ENCODE results near the gene UVRAG. TPM values are rescaled to one million over a fixed set of nuclear protein-coding genes. Genes with fewer than 3 reads are reported as not detected.
A peak's percentile ranks its signal among the peaks of the same experiment; 100 is the strongest.

UVRAG gene
- total and polyA plus RNA-seq, 2 of the 13 experiments (the other 11 are each of a cell fraction or from before 2014, with no cell fraction given): 9.7 to 17.3 TPM

GRCh38 chr11:76177250-76177686, 362.3 kb downstream of the UVRAG start (continued):
- TF ChIP-seq ZNF10 (CRISPR knock-in tag; IDR thresholded peaks at IDR 0.05; ENCODE audit: borderline replicate concordance, low read depth) (no peak), ATF4 (CRISPR knock-in tag; IDR thresholded peaks at IDR 0.05) (no peak), ARID2 (CRISPR knock-in tag; IDR thresholded peaks at IDR 0.05; ENCODE audit: borderline replicate concordance) (no peak), IRF9 (CRISPR knock-in tag; IDR thresholded peaks at IDR 0.05; ENCODE audit: borderline replicate concordance) (no peak), BATF2 (CRISPR knock-in tag; IDR thresholded peaks at IDR 0.05) (no peak), ESRRA (CRISPR knock-in tag; IDR thresholded peaks at IDR 0.05; ENCODE audit: low read depth) (0 out of 2 replicates have a peak, but pooled peaks have one; percentile 36), ZNF256 (CRISPR knock-in tag; conservative IDR thresholded peaks at IDR 0.05) (0 out of 2 replicates have a peak, but pooled peaks have one; percentile 61), TAF1 (CRISPR knock-in tag; IDR thresholded peaks at IDR 0.05) (no peak), NAIF1 (CRISPR knock-in tag; IDR thresholded peaks at IDR 0.05; ENCODE audit: borderline replicate concordance) (no peak), SP1 (IDR thresholded peaks at IDR 0.05) (no peak), SP1 (CRISPR knock-in tag; IDR thresholded peaks at IDR 0.05) (no peak), DMAP1 (CRISPR knock-in tag; IDR thresholded peaks at IDR 0.05) (no peak), TCF7L2 (IDR thresholded peaks at IDR 0.05; ENCODE audit: low read depth, low read length) (no peak), ZNF17 (CRISPR knock-in tag; IDR thresholded peaks at IDR 0.05) (no peak), ZNF550 (CRISPR knock-in tag; IDR thresholded peaks at IDR 0.05; ENCODE audit: borderline replicate concordance) (no peak), TGIF2 (CRISPR knock-in tag; IDR thresholded peaks at IDR 0.05) (no peak), SIN3A (IDR thresholded peaks at IDR 0.05; ENCODE audit: borderline replicate concordance, low read depth, low read length) (no peak), CENPT (CRISPR knock-in tag; IDR thresholded peaks at IDR 0.05; ENCODE audit: low read depth) (no peak), ZNF33B (CRISPR knock-in tag; IDR thresholded peaks at IDR 0.05) (no peak), MXD3 (CRISPR knock-in tag; IDR thresholded peaks at IDR 0.05) (no peak), BORCS8-MEF2B (CRISPR knock-in tag; IDR thresholded peaks at IDR 0.05) (no peak), ZNF501 (CRISPR knock-in tag; IDR thresholded peaks at IDR 0.05) (0 out of 2 replicates have a peak, but pooled peaks have one; percentile 24), ZNF512B (CRISPR knock-in tag; IDR thresholded peaks at IDR 0.05; ENCODE audit: borderline replicate concordance) (no peak), FOXA1 (IDR thresholded peaks at IDR 0.05) (no peak), FOXA1 (CRISPR knock-in tag; IDR thresholded peaks at IDR 0.05) (0 out of 2 replicates have a peak, but pooled peaks have one; percentile 36), ZNF451 (CRISPR knock-in tag; IDR thresholded peaks at IDR 0.05) (no peak), GABPB1 (CRISPR knock-in tag; IDR thresholded peaks at IDR 0.05) (no peak), HNRNPL (IDR thresholded peaks at IDR 0.05; ENCODE audit: low read depth, low read length) (0 out of 2 replicates have a peak, but pooled peaks have one; percentile 21)

All from HepG2 (cell line).